Mucosa of rectum (tissue), 2 donors: Measurements from ENCODE around the gene KMO.
A peak's percentile ranks its signal among the peaks of the same experiment; 100 is the strongest.

ENCODE experiments used
- H3K27ac ChIP-seq, 2 donors: one replicate each; pipeline ENCODE4 v1.7.0; 2013; ENCODE audit warnings: inconsistent platforms in 2 of 2, low read depth in 2 of 2, low read length in 2 of 2
- H3K27me3 ChIP-seq, 2 donors: one replicate each; pipeline ENCODE4 v1.7.0; 2013; ENCODE audit warnings: low read length in 2 of 2; ENCODE audit not compliant: control insufficient read depth in 2 of 2, insufficient read depth in 2 of 2
- H3K36me3 ChIP-seq, 2 donors: one replicate each; pipeline ENCODE4 v1.7.0; 2013; ENCODE audit warnings: low read length in 2 of 2; ENCODE audit not compliant: control insufficient read depth in 2 of 2, insufficient read depth in 2 of 2
- H3K4me1 ChIP-seq, 2 donors: one replicate each; pipeline ENCODE4 v1.7.0; 2013; ENCODE audit warnings: low read length in 2 of 2, mild to moderate bottlenecking in 1 of 2; ENCODE audit not compliant: control insufficient read depth in 2 of 2, insufficient read depth in 2 of 2
- H3K4me3 ChIP-seq, 2 donors: one replicate each; pipeline ENCODE4 v1.7.0; 2013; ENCODE audit warnings: low read length in 2 of 2
- H3K9ac ChIP-seq, 2 donors: one replicate each; pipeline ENCODE4 v1.7.0; 2013; ENCODE audit warnings: low read length in 2 of 2, low read depth in 1 of 2, mild to moderate bottlenecking in 1 of 2
- H3K9me3 ChIP-seq, 2 donors: one replicate each; pipeline ENCODE4 v1.7.0; 2013; ENCODE audit warnings: low read length in 2 of 2; ENCODE audit not compliant: control insufficient read depth in 2 of 2
- donor health status: healthy.
- donor health status: Normal muscosa, but diverticular disease.

KMO gene

GRCh38 chr1:241532162-241532531, at the start of gene KMO:
KMO (plus strand) TSS chr1:241532378; CDS start chr1:241532445, 67 bp downstream.
- Histone ChIP-seq H3K9me3 (no peaks in the 10 kb centered on the region), H3K36me3 (no peaks in the 10 kb centered on the region), H3K4me1 (peaks cover 0 to 6% of the 10 kb centered on the region in 2 donors), H3K27ac (peak within 1 kb of the TSS; percentile 44 to 46), H3K9ac (peak within 1 kb of the TSS; percentile 27 to 48), H3K27me3 (no peaks in the 10 kb centered on the region), H3K4me3 (peak within 1 kb of the TSS; percentile 63 to 78)

GRCh38 chr1:241482761-241483250, 49.4 kb upstream of the KMO start:
- Histone ChIP-seq H3K9ac (no peak overlapping the region), H3K27ac (no peak overlapping the region), H3K4me3 (no peak overlapping the region), H3K4me1 (no peaks in the 10 kb centered on the region), H3K36me3 (no peaks in the 10 kb centered on the region), H3K9me3 (no peaks in the 10 kb centered on the region), H3K27me3 (no peaks in the 10 kb centered on the region)

GRCh38 chr1:241485145-241485544, 47.0 kb upstream of the KMO start:
- no peak overlapping the region for H3K4me3 ChIP-seq
- no peak overlapping the region for H3K27ac ChIP-seq
- H3K36me3 ChIP-seq, result no peaks in the 10 kb centered on the region
- no peaks in the 10 kb centered on the region for H3K4me1 ChIP-seq
- no peaks in the 10 kb centered on the region for H3K27me3 ChIP-seq
- H3K9ac ChIP-seq, result no peak overlapping the region
- H3K9me3 ChIP-seq, result no peaks in the 10 kb centered on the region

GRCh38 chr1:241485554-241485992, 46.6 kb upstream of the KMO start:
- H3K27me3 ChIP-seq, result no peaks in the 10 kb centered on the region
- H3K9me3 ChIP-seq, result no peaks in the 10 kb centered on the region
- H3K27ac ChIP-seq, result no peak overlapping the region
- no peaks in the 10 kb centered on the region for H3K36me3 ChIP-seq
- H3K4me3 ChIP-seq, result no peak overlapping the region
- H3K9ac ChIP-seq, result no peak overlapping the region
- no peaks in the 10 kb centered on the region for H3K4me1 ChIP-seq

- Histone ChIP-seq H3K36me3 (no peaks in the 10 kb centered on the region), H3K4me1 (no peaks in the 10 kb centered on the region), H3K4me3 (no peak overlapping the region), H3K9me3 (no peaks in the 10 kb centered on the region), H3K9ac (no peak overlapping the region), H3K27ac (no peak overlapping the region), H3K27me3 (no peaks in the 10 kb centered on the region)
Observed at GRCh38 chr1:241488739-241489138, 43.4 kb upstream of the KMO start.

GRCh38 chr1:241495741-241496140, 36.4 kb upstream of the KMO start:
- H3K9ac ChIP-seq, result no peak overlapping the region
- no peak overlapping the region for H3K27ac ChIP-seq
- H3K9me3 ChIP-seq, result no peaks in the 10 kb centered on the region
- H3K36me3 ChIP-seq, result peaks cover 34 to 48% of the 10 kb centered on the region in 2 donors
- no peaks in the 10 kb centered on the region for H3K4me1 ChIP-seq
- H3K27me3 ChIP-seq, result no peaks in the 10 kb centered on the region
- H3K4me3 ChIP-seq, result no peak overlapping the region

- Histone ChIP-seq H3K4me3 (no peak overlapping the region), H3K36me3 (peaks cover 51 to 67% of the 10 kb centered on the region in 2 donors), H3K9ac (no peak overlapping the region), H3K9me3 (no peaks in the 10 kb centered on the region), H3K27ac (no peak overlapping the region), H3K4me1 (no peaks in the 10 kb centered on the region), H3K27me3 (no peaks in the 10 kb centered on the region)
Observed at GRCh38 chr1:241499910-241500309, 32.3 kb upstream of the KMO start.

GRCh38 chr1:241503444-241503843, 28.7 kb upstream of the KMO start:
- no peak overlapping the region for H3K4me3 ChIP-seq
- H3K27me3 ChIP-seq, result no peaks in the 10 kb centered on the region
- H3K9ac ChIP-seq, result no peak overlapping the region
- H3K27ac ChIP-seq, result no peak overlapping the region
- H3K4me1 ChIP-seq, result no peaks in the 10 kb centered on the region
- peaks cover 46 to 68% of the 10 kb centered on the region in 2 donors for H3K36me3 ChIP-seq
- H3K9me3 ChIP-seq, result no peaks in the 10 kb centered on the region

GRCh38 chr1:241507189-241507863, 24.9 kb upstream of the KMO start:
- Histone ChIP-seq H3K27ac (no peak overlapping the region), H3K4me1 (no peaks in the 10 kb centered on the region), H3K4me3 (no peak overlapping the region), H3K9me3 (no peaks in the 10 kb centered on the region), H3K27me3 (no peaks in the 10 kb centered on the region), H3K36me3 (peaks cover 57 to 81% of the 10 kb centered on the region in 2 donors), H3K9ac (no peak overlapping the region)

GRCh38 chr1:241513378-241513777, 18.8 kb upstream of the KMO start:
- H3K36me3 ChIP-seq, result peaks cover 27 to 31% of the 10 kb centered on the region in 2 donors
- H3K9ac ChIP-seq, result no peak overlapping the region

More at GRCh38 chr1:241513378-241513777, 18.8 kb upstream of the KMO start:
- Histone ChIP-seq H3K9me3 (no peaks in the 10 kb centered on the region), H3K27ac (no peak overlapping the region), H3K4me1 (no peaks in the 10 kb centered on the region), H3K4me3 (no peak overlapping the region), H3K27me3 (no peaks in the 10 kb centered on the region)
